DOHH2 (cell line): ENCODE measurements around the gene ARL15.

Experiments used
- EZH2phosphoT487 ChIP-seq: fragments of 200-600 bp; sonication (generic); IDR thresholded peaks from 2 replicates; pipeline ENCODE4 v1.6.1; 2017; ENCODE audit warnings: borderline replicate concordance, mild to moderate bottlenecking, antibody characterized with exemption, low read length, moderate library complexity, mixed read lengths
- TF ChIP-seq, protein P1 (sequence below): fragments of 200-600 bp; sonication (generic); IDR thresholded peaks from one replicate; pipeline ENCODE4 v1.5.1; 2014; ENCODE audit warnings: antibody characterized with exemption, mild to moderate bottlenecking, low read depth, low read length; ENCODE audit not compliant: poor library complexity, severe bottlenecking

- TF ChIP-seq, protein P1, sequence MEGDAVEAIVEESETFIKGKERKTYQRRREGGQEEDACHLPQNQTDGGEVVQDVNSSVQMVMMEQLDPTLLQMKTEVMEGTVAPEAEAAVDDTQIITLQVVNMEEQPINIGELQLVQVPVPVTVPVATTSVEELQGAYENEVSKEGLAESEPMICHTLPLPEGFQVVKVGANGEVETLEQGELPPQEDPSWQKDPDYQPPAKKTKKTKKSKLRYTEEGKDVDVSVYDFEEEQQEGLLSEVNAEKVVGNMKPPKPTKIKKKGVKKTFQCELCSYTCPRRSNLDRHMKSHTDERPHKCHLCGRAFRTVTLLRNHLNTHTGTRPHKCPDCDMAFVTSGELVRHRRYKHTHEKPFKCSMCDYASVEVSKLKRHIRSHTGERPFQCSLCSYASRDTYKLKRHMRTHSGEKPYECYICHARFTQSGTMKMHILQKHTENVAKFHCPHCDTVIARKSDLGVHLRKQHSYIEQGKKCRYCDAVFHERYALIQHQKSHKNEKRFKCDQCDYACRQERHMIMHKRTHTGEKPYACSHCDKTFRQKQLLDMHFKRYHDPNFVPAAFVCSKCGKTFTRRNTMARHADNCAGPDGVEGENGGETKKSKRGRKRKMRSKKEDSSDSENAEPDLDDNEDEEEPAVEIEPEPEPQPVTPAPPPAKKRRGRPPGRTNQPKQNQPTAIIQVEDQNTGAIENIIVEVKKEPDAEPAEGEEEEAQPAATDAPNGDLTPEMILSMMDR: no peak
- TF ChIP-seq EZH2phosphoT487: no peak
These were observed 338.1 kb downstream of the ARL15 start for GRCh38 chr5:53972314-53972713.
